ENCODE results near the gene ETS1.

The ETS1 gene

DNA sequence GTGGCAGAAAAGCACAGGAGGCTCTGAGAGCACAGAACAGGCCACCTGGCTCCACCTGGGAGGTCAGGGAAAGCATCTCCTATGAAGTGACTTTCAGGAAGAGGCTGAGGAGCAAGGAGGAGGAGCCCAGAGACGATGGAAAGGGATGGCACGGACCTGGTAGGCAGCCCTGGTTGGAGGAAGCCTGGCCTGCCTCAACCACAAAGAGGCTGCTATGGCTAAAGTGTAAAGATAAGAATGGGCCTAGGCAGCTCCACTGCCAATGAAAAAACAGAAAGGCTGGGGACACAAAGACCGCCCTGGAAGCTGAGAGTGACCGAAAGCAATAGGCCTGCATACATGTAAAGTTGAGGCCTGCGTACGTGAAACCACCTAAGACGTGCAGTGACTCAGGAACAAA lies 31.2 kb upstream of the ETS1 start:
- DNase-seq: no peak

- DNase-seq: no peak
These were observed 28.8 kb upstream of the ETS1 start for GRCh38 chr11:128616161-128616560.

GRCh38 chr11:128615612-128616011 lies 28.3 kb upstream of the ETS1 start:
- no peak for DNase-seq

DNA sequence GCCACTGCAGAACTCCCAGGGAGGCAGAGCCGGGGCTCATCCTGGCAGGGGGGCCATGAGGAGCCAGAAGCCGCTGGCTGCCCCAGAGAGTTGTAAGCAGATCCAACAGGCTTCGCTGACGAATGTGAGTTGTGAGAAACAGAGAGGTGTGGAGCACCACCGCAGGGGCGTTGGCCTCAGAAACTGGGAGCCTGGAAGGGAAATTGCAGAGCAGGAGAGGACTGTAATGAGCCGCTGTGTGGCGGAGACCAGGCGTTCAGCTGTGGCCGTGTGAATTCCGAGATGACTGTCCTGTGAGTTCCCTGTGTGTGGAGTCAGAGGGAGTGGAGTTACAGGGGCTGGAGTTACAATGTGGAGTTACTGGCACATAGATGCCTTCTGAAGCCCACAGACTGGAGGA lies 27.7 kb upstream of the ETS1 start:
- no peak for DNase-seq

GRCh38 chr11:128614026-128614425 lies 26.7 kb upstream of the ETS1 start:
- DNase-seq: no peak

DNA sequence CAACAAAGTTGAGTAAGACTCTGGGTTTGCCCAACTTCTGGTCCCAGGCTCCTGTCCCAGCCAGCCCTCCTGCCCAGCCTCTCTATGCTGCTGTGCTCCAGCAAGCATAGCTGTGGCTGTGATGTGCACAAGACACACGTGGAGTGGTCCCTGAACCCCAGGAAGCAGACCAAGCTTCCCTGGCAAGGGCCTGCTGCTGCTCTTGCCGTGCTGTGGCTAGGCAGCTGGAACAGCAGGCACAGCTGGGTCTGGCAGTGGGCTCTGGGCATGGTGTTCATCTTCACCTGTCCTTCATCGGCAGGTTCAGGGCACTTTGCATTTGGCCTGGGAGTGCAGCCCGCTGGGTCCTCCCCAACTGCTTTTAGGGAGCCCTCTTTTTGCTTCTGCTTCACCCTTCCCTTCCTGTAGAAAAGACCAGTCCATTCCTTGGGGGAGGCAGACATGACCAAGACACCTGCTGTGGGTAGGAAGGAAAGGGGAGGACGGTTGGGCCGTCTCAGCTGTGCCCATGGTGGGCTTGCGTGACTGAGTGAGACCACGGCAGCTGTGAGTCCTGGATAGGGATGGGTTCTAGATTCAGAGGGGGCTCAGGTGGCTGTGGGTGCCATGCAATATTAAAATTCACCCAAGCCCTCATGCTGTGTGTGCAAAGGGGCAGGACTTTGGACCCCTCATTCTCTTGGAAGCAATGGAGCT lies 26.1 kb upstream of the ETS1 start:
- no peak for DNase-seq

- DNase-seq: no peak
These were observed 23.6 kb upstream of the ETS1 start for GRCh38 chr11:128610721-128611617.

DNA sequence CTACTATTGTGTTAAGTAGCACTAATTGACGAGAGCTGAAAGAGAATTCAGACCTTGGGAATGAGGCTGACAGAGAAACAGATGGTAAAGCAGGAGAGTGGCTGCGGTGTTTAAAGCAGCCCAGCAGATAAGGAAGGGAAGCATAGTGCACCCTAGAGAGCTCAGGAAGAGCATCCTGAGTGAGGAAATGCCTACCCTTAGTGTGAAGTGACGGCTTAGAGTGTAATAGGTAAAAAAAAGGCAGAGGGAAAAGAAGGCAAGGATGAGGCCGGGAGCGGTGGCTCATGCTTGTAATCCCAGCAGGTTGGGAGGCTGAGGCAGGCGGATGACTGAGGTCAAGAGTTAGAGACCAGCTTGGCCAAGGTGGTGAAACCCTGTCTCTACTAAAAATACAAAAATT lies 22.4 kb upstream of the ETS1 start:
- no peak for DNase-seq

DNA sequence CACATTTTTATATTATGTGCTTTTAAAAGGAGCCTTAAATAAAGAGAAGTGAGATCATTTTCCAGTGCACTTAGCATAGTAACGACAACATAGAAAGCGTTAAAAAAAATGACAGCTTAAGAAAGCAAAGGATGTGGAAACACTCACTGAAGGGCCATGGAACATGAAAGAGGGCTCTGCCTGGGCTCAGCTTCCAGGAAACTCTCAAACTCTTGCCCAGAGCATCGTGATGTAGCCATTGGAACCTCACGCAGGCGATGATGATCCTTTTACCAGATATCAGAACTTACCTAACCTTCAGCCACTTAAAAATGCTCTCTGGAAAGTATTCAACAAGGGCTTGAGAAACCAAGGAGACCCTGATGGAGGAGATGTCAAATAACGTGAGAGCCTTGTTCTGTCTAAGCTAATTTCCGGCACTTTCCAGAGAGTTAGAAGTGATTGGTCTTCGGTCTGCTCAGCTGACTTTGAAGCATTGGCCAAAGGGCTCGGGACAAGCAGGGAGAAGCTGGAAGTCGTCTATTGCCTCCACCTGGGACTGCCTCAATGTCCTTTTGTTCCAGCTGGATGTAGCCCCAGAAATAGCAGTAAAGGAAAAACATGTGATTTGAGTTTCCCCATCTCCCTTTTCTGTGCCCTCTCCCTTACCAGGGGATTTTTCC lies 21.5 kb upstream of the ETS1 start:
- no peak for DNase-seq

GRCh38 chr11:128607819-128608218 lies 20.5 kb upstream of the ETS1 start:
- no peak for DNase-seq

DNA sequence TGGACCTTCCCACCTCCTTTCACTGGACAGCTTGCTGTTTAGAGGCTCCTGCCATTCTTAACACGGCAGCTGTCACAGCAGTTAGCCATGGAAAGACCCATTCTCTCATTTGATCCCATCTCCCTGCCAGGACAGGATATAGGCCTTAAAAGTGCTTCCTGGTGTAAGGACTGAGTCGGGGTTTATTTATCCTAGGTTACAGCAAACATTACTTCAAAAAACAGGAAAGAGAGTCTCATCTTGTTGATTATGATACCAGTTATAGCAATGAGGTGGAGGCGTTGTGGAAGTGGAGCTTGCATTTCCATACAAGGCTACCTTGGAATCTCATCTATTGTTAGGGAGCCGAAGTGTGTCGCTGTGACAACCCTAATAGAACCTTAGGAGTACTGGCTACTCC lies 17.4 kb upstream of the ETS1 start:
- DNase-seq: no peak

- peak; percentile 19 for DNase-seq
These were observed 16.5 kb upstream of the ETS1 start for GRCh38 chr11:128603752-128604414.

DNA sequence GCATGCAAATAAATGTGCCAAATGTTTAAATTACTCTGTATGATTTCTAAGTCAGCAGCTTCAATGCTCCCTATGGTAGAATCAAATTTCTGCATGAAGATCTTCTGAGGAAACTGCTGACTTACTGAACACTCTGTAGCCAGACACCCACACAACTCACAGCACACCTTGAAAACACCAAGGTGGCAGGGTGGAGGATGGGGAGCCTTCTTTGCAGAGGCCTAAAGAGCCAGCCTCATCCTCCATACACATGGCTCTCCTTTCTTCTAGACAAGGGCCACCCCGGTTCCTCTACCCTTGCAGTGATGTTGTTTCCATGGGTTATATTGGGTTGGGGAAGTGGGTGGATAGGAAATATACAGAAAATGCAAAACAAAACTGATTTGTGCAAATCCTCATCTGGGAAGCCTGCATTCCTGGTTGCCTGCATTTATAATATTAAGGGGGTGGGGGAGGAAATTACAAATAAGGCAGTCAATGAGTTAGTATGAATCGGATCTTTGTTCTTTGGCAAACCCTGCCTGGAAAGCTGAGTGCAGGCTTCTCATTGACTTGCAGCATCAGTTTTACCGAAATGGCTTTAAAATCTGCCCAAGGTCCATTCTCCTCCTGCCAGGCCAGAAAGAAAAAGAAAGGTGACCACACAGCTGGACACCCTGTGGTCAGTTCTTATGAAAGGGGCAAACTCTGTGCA lies 15.8 kb upstream of the ETS1 start:
- DNase-seq: no peak

GRCh38 chr11:128599729-128600128 lies 12.4 kb upstream of the ETS1 start:
- no peak for DNase-seq

DNA sequence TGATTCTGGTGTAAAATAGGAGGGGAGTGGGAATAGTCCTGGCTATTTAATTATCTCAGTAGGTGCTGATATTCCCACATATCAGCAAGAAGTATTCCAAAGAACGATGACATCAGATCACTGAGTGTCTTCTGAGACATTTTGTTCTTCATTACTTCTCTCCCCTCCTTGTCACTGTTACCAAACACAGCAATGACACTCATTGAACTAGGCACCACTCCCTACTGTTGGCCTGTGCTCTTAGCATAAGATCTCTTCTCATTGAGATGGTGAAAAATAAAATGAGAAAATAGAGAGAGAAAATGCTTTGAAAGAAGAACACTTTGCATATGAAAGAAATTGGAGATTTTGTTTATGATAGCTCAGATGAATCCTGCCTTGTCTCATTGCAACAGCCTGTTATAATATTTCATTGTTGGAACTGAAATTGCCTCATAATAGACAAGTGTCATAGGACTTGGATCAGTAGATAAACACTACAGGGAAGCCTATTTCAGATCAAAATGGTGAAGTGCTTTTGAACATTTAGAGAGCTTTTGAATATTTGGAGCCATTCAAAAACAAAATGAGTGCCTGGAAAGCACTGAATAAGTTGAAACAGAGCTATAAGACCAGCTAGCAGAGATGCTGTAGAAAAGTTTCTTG lies 11.3 kb upstream of the ETS1 start:
- no peak for DNase-seq

DNA sequence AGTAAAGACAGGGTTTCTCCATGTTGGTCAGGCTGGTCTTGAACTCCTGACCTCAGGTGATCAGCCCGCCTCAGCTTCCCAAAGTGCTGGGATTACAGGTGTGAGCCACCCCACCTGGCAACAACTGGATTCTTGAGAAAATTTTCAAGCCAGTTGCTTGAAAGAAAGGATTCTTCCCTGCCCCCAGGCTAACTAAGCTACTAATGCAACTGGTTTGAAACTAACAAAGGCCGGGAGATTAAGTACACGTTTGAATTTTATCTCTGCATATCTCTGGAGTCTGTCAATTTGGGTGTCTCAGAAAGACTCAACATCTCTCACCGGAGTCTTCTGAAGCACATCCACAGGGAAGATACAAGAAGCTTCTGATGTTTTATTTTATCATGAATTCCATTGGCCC lies 10.7 kb upstream of the ETS1 start:
- DNase-seq: no peak

DNA sequence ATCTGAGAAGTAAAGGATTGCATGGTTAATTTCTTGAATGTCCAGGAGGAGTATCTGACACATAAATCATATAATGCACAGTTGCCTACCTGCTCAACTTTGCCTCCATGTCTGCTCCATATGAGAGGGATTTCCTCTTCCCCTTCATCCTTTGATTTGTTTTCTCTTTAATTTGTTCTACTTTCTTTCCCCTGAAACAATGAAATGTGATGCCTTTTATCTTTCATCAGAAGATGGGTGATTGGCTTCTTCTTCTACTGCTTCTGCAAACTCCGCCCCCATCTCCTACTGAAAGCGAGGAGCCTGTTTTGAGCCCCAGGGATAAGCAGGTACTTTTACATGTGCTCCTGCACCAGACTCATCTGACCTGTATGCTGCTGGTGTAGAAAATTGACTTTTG lies 9.9 kb upstream of the ETS1 start:
- no peak for DNase-seq

- no peak for DNase-seq
These were observed 8.9 kb upstream of the ETS1 start for GRCh38 chr11:128596250-128596649.

GRCh38 chr11:128595775-128596174 lies 8.4 kb upstream of the ETS1 start:
- no peak for DNase-seq

GRCh38 chr11:128595221-128595620 lies 7.9 kb upstream of the ETS1 start:
- DNase-seq: no peak

GRCh38 chr11:128594226-128594625 lies 6.9 kb upstream of the ETS1 start:
- DNase-seq: no peak

GRCh38 chr11:128593281-128593680 lies 5.9 kb upstream of the ETS1 start:
- no peak for DNase-seq

All from NCI-H1105 treated with DMSO at 0.1 percent for 48 hours (cell line).